GM18868 (cell line): Measurements from ENCODE around the gene ASIP.
"Not testable (repeated sequence)": the region's sequence is repeated elsewhere in the genome, so short reads cannot be mapped to it uniquely, and the experiment has no call there.

ENCODE experiments used
- ATAC-seq: cut with Tn5 transposase; IDR thresholded peaks from one replicate; pipeline ENCODE4 v1.9.1; 2021; ENCODE audit warnings: mild to moderate bottlenecking, moderate library complexity; ENCODE audit not compliant: unreplicated experiment

ASIP gene

DNA sequence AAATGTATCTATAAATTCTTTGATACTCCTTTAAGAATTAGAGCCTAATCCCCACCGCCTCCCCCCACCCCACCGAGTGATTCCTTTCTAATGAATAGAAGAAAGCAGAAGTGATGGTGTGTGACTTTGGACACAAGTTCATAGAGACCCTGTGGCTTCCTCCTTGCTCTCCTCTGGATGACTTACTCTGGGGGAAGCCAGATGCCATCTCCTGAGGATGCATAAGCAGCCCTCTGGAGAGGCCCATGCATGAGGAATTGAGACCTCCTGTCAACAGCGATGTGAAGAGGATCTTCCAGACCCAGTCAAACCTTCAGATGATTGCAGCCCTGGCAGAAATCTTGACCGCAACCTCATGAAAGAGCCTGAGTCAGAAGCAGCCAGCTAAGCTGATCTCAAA, 40.8 kb downstream of the ASIP start:
- no peak for ATAC-seq

DNA sequence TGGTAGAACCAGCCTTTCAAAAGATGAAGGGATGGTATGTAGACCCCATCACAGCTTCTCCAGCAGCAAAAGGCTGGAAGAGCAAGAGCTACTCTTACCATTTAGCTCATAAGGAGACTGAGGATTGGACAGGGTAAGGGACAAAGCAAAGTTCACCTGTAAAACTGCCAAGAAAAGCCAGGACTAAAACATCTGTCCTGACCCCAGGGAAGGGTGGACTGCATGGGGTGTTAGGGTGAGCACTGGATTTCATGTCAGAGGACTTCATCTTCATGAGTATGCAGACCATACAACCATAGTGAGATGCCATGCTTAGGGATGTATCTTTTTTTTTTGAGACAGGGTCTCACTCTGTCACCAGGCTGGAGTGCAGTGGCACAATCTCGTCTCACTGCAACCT, 42.6 kb downstream of the ASIP start:
- no peak for ATAC-seq

DNA sequence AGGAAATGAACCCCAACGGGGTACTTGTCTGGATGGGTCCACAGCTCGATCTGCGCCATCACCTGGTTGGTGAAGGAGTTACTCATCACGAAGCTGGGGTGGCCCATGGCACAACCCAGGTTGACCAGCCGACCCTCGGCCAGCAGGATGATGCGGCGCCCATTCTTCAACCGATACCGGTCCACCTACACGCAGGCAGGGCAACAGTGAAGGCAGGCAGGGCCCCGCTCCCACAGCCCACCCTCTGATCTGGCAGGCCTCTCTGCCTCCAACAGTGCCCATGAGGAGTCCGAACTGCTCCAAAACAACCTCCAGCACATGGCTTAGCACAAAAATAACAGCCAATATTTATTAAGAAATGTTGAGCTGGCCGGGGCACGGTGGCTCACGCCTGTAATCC, 44.2 kb downstream of the ASIP start:
- no peak for ATAC-seq

DNA sequence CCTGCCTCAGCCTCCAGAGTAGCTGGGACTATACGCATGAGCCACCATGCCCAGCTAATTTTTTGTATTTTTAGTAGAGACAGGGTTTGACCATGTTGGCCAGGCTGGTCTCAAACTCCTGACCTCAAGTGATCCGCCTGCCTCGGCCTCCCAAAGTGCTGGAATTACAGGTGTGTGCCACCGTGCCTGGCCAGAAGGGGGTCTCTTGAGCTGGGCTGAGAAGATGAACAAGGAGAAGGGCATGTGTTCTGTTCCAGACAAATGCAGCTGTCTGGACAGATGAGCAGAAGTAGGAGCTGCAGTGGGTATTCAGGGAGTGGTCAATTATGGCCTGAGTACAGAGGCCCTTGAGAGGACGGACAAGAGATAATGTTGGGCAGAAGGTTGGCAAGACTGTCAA, 46.3 kb downstream of the ASIP start:
- ATAC-seq: not testable (repeated sequence)

DNA sequence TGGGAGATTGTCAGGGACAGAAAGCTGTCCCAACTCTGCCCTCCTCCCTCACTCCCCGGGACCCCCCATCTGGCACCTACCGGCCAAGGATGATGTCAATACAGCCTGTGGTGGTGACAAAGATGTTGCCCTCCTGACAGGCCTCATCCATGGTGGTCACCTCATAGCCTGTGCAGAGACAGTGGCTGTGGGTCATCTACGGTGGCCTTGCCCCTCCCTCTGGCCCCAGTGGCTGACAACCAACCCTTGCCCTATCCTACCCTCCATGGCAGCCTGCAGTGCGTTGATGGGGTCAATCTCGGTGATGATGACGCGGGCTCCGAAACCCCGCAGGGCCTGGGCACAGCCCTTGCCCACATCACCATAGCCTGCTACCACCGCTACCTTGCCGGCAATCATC, 49.2 kb downstream of the ASIP start:
- ATAC-seq: no peak

DNA sequence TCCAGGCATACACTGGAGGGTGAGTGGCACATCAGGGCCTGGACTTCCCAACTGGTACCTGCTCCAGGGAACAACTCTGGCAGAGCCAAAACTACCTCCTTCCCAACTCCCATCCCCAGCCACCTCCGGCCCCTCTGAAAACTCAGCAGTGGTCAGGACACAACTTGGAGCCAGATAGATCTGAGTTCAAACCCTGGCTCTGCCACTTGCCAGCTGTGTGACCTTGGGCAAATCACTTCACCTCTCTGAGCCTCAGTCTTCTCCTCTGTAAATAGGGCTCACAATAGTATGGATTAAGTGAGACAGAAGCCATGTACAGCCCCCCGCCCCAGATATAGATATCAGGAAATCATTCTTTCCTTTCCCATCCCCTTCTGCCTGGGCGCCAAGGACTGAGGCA, 51.3 kb downstream of the ASIP start:
- ATAC-seq: no peak

DNA sequence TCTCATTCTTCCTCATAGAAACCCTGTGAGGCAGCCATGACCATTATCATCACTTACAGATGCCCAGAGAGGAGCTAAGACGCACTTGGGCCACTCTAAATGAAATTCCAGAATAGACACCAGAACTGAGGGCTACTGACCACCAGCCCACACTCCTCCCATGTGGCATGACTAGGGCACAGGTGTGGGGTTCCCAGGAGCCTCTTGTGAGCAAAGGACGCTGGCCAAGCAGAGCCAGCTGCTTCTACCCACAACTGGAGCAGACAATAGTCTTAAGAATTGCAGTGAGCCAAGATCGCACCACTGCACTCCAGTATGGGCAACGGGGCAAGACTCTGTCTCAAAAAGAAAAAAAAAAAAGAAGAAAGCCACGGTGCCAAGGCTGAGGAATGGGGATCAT, 51.9 kb downstream of the ASIP start:
- ATAC-seq: no peak

DNA sequence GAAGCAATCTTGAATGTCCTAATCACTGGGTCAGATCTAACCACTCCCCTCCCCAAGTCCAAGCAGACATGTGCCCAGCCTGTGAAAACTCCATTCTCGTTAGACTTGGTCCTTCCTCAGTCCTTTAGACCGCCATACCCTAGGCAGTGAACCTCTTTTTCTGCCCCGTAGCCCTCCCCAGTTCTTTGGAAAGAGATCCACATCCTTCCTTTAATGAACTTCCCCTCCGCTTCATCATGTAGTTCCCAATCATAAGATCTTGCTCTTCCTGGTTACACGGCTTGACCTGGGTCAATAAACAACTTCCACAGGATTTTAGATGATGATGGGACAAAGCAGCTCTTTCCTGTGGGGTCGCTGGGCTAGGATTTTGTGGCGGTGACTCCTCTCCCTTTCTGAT, 52.4 kb downstream of the ASIP start:
- ATAC-seq: no peak

DNA sequence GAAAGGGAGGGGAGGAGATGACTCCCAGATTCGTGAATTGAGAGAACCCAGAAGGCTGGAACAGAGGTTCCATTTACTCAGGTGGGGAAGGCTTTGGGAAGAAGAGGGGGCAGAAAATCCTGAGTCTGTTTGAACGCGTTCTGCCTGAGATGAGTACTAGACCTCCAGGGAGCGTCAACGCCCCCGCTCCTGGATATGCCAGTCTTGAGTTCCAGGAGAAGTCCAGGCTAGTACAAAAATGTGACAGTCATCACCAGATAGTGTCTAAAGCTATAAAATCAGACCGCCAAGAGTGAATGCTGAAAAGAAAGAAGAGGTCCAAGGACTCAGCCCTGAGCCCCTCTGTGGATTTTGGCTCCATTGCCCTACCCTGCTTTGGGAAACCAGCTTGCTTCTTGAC, 53.3 kb downstream of the ASIP start:
- ATAC-seq: no peak

DNA sequence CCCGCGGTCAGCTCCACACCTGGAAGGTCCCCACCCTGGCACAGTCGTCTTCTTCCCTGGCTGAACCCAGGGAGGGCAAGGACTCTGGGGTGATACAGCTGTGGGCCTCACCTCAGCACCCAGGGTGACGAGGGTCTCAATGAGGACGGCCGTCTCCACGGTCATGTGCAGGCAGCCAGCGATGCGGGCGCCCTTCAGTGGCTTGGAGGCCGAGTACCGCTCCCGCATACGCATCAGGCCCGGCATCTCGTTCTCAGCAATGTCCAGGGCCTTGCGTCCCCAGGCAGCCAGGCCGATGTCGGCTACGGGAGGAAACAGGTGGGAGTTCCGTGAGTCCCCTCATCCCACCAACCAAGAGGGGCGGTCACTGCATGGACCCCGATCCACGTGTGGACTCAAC, 54.1 kb downstream of the ASIP start:
- ATAC-seq: no peak

DNA sequence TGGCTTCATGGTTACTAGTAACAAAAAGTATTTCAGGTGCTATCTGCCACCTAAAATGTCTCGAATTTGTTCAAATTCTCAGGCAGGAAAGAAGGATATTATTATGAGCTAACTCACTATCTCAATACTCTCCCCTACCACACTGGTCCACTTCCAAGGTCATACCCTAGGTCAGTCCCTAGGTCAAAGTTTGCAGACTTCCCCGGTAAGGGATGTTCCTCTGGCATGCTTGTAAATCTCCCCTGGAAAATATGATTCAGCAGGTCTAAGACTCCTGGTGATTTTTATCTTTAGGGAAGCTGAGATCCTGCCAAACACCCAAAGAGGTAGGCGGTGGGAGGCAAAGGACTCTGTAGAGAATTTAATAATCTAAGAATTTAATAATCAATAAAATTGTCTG, 55.2 kb downstream of the ASIP start:
- ATAC-seq: no peak

DNA sequence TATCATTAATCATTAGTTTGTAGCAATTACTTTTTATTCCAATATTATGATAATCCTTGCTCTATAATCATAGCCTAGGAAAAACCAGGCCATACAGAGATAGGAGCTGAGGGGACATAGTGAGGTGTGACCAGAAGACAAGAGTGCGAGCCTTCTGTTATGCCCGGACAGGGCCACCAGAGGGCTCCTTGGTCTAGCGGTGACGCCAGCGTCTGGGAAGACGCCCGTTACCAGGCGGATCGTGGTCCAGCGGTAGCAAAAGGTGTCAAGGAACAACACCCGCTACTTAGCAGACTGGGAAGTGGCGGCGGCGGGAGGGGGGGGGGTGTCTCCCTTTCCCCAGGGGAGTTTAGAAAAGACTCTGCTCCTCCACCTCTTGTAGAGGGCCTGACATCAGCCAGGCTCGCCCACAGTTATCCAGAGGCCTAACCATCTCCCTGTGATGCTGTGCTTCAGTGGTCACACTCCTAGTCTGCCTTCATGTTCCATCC, 57.1 kb downstream of the ASIP start:
- not testable (repeated sequence) for ATAC-seq

DNA sequence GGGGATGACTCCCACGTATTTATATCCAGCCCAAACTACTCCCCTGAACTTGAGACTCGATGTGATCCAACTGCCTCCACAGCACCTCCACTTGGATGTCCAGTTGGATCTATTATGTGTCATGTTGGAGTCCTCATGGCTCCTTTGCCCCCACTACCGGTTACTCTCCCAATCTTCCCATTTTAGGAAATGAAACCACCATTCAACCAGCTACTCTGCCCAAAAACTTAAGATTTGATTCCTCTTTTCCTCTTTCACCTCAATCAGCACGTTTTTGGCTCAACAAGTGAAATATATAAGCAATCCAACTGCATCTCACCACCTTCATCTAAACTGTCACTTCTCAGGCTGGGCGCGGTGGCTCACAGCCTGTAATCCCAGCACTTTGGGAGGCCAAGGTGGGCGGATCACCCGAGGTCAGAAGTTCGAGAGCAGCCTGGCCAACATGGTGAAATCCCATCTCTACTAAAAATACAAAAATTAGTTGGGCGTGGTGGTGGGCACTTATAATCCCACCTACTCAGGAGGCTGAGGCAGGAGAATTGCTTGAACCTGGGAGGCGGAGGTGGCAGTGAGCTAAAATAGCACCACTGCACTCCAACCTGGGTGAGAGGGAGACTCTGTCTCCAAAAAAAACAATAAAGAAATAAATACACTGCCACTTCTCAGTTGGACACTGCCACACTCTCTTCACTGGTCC, 58.5 kb downstream of the ASIP start:
- ATAC-seq: no peak

DNA sequence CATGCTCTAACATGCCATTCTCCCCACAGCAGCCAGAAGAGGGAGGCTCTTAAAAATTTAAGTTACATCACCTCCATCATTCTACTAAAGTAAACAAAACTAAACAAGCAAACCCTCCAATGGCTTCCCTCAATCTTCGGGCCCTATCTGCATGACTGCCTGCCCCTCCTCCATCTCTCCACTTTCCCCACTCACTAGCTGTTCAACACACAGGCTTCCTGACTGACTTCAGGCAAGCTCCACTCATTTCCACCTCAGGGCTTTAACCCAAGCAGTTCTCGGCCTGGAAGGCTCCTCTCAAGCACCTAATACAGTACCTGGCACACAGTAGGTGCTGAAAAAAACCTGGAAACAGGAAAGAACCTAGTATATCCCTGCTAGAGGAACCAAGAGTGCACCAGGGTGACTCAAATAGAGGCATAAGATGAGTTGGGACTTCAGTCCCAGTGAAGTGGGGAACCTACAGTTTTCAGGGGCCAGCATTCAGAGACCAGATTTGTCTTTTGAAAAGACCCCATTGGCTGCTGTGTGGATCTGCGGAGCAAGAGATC, 59.1 kb downstream of the ASIP start:
- ATAC-seq: no peak

DNA sequence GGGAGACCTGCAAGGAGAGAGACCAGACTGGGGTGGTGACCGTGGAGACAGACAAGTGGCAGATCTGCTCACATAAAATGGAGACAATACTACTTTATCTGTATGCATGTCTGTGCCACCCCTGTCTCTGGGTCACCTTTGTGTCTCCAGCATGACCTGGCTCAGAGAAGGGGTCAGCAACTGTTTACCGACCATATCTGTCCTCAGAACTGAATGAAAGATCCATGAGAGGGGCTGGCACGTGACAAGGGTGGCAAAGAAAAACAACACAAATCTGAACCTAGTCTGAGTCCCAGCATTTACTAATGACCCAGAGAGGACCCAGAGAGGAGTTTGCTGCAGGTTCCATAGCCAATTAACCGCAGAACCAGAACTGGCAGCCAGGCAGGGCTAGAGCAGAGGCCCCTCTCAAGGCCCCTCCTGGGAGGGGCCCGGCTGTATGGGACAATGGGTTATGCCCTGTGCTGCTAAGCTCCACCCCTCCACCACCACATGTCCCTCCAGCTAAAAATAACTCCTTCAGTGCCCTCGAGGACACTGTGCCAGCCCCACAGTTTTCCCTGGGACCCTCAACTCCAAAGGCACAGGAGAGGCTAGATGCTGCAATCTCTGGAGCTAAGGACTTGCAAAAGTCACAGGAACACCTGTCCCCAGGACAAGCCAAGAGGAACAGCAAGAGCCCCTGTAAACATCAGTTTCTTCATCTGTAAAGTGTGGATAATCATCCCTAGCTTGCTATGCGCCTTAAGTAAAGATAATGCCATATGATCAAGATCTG, 59.8 kb downstream of the ASIP start:
- ATAC-seq: no peak

DNA sequence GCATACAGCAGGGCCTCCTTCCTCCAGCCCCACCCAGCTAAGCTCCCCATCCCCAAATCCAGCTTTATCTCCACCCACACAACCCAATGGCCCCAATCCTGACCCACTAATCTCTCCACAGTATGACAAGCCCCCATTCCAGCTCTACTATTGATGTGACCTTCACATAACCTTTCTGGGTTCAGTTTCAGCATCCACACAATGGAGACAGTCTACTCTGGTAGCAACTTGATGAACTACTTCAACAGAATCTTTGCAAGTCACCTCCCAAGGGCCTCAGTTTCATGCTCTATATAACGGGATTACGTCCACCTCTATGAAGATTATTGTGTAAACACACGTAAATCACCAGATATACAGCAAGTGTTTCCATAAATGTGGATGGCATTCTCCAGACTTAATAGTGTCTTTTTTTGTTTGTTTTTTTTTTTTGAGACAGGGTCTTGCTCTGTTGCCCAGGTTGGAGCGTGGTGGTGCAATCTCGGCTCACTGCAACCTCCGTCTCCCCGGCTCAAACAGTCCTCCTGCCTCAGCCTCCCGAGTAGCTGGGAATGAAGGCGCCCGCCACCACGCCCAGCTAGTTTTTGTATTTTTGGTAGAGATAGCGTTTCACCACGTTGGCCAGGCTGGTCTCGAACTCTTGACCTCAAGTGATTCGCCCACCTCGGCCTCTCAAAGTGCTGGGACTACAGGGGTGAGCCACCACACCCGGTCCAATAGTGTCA, 60.5 kb downstream of the ASIP start:
- ATAC-seq: no peak

DNA sequence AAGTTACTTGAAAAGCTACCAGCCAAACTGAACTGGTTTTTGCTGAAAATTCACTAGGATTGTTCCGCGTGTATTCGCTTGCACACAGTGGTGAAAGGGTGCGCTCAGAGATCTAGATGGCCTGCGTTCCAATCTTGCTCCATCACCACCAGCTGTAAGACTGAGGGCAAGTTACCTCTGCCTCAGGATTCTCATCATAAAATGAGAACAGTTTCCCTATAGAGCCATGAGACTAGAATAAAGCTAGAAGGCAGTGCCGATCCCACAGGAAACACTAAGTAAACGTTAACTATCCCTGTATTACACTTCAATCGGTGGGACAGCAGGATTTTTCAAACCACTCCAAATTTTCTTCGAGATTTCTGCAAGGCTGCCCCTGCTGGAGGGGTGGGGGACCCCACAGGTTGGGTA, 61.1 kb downstream of the ASIP start:
- ATAC-seq: no peak

DNA sequence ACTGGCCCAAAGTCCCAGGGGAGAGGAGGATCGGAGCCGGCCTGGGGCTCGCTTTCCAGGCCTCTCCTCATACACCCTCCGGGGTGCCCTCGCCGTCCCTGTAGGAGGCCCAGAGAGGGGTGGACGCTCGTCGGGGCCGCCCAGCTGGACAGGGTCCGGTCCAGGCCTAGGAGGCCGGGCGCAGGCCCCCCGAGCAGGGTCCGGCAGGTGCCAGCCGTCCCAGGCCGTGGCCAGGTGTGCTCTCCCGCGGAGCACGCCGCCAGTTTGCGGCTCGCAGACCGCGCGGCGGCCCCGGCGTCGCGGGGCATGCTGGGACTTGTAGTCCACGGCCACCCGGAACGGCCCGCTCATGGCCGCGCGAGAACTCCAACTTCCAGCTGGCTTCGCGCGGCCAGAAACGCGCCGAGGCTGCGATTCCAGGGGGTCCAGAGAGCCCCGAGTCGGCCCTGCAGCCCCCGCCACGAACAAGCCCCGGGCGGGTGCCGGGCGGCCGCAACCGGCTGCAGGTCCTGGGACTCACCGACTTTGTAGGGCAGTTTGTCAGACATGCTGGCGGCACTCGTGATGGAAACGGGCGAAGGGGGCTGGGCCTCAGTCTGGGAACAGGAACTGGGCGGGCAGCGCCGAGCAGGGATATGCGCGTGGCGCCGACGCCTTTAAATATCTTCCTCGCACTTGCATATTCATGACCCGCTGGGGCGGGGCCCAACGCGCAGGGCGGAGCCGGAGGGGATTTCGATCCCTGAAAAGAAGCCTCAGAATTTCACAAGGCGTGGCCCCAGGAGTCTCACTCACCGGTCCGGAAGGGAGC, 61.7 kb downstream of the ASIP start, which contains the start of gene AHCY:
Gene AHCY (minus strand): TSS at position 633 of the 811 bp plus-strand sequence. CDS start 85 bp downstream, at position 548.
- peak; percentile 89 for ATAC-seq

DNA sequence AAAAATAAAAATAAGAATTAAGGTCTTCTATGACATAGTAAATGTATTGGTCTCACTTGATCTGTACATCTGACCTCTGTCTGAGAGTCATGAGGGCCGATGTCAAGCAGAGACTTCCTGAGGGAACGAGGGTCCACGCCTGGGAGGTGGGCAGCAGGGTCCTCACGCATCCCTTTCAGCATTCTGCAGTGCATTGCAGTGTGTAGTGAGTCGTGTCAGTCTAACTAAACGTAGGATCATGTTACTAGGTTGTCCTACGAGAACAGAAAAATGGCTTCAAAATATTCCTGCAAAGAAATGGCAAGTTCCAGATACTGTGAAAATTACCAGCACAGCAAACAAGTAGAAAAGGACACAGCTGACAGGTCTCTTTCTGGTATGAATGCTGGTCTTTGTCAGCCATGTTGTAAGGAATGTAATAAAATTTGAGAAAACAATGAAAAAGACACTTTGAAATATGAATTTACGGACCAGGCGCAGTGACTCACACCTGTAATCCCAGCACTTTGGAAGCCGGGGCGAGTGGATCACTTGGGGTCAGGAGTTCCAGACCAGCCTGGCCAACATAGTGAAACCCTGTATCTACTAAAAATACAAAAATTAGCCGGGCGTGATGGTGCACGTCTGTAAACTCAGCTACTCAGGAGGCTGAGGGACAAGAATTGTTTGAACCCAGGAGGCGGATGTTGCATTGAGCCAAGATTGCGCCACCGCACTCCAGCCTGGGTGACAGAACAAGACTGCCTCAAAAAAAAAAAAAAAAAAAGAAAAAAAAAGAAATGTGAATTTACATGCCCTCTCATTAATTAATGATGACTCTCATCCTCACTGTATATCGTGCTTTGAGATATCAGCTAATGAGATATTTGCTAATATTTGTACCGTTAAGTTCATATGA, 64.4 kb downstream of the ASIP start:
- ATAC-seq: no peak
